ENCODE data around the gene CLEC4A.
A peak's percentile ranks its signal among the peaks of the same experiment; 100 is the strongest.

Gene CLEC4A

GRCh38 chr12:8123124-8123912, at the start of gene CLEC4A:
CLEC4A (plus strand) TSS chr12:8123617; CDS start chr12:8123879, 262 bp downstream.
- DNase-seq (ENCODE audit: low read depth): no peak
- H3K4me3 ChIP-seq (ENCODE audit: control insufficient read depth, low read depth, low read length): no peak within 1 kb of the TSS

GRCh38 chr12:8075935-8076334, 47.5 kb upstream of the CLEC4A start:
- H3K4me3 ChIP-seq (ENCODE audit: control insufficient read depth, low read depth, low read length): no peak overlapping the region

More at GRCh38 chr12:8123124-8123912, at the start of gene CLEC4A:
- no peak for TF ChIP-seq CTCF (conservative IDR thresholded peaks at IDR 0.05; ENCODE audit: control insufficient read depth, insufficient read depth, low read depth, low read length)

GRCh38 chr12:8076366-8076765, 47.1 kb upstream of the CLEC4A start:
- H3K4me3 ChIP-seq (ENCODE audit: control insufficient read depth, low read depth, low read length): no peak overlapping the region
- TF ChIP-seq CTCF (conservative IDR thresholded peaks at IDR 0.05; ENCODE audit: control insufficient read depth, insufficient read depth, low read depth, low read length): no peak
- DNase-seq (ENCODE audit: low read depth): no peak

More at GRCh38 chr12:8075935-8076334, 47.5 kb upstream of the CLEC4A start:
- no peak for TF ChIP-seq CTCF (conservative IDR thresholded peaks at IDR 0.05; ENCODE audit: control insufficient read depth, insufficient read depth, low read depth, low read length)
- no peak for DNase-seq (ENCODE audit: low read depth)

GRCh38 chr12:8077207-8077606, 46.2 kb upstream of the CLEC4A start:
- H3K4me3 ChIP-seq (ENCODE audit: control insufficient read depth, low read depth, low read length): no peak overlapping the region
- no peak for TF ChIP-seq CTCF (conservative IDR thresholded peaks at IDR 0.05; ENCODE audit: control insufficient read depth, insufficient read depth, low read depth, low read length)
- peak; percentile 69 for DNase-seq (ENCODE audit: low read depth)

GRCh38 chr12:8078398-8078797, 45.0 kb upstream of the CLEC4A start:
- TF ChIP-seq CTCF (conservative IDR thresholded peaks at IDR 0.05; ENCODE audit: control insufficient read depth, insufficient read depth, low read depth, low read length): peak; percentile 61
- peak; percentile 78 for DNase-seq (ENCODE audit: low read depth)
- no peak overlapping the region for H3K4me3 ChIP-seq (ENCODE audit: control insufficient read depth, low read depth, low read length)

GRCh38 chr12:8078916-8079315, 44.5 kb upstream of the CLEC4A start:
- DNase-seq (ENCODE audit: low read depth): no peak
- no peak for TF ChIP-seq CTCF (conservative IDR thresholded peaks at IDR 0.05; ENCODE audit: control insufficient read depth, insufficient read depth, low read depth, low read length)
- H3K4me3 ChIP-seq (ENCODE audit: control insufficient read depth, low read depth, low read length): no peak overlapping the region

All from fibroblast of mammary gland (primary cell).